Measurements from ENCODE around the gene MARCHF3.

GRCh38 chr5:126972062-126972895, 58.1 kb downstream of the MARCHF3 start:
- no peak for TF ChIP-seq CTCF (conservative IDR thresholded peaks at IDR 0.05; ENCODE audit: low read depth, low read length)
- TF ChIP-seq EZH2 (IDR thresholded peaks at IDR 0.05; ENCODE audit: borderline replicate concordance, low read depth, low read length, poor library complexity, severe bottlenecking) = no peak

All from A673 (cell line).